GM12878 (cell line): ENCODE results near the gene PCID2. TPM values are rescaled to one million over a fixed set of nuclear protein-coding genes. Genes with fewer than 3 reads are reported as not detected.

Source experiments
- ATAC-seq: fragments of 200-7000 bp; cut with Tn5 transposase; 3 replicates; pipeline ENCODE4 v1.9.1; 2020; ENCODE audit warnings: mild to moderate bottlenecking, moderate library complexity
- BruUV-seq: library from RNA; stranded (reverse); fragments of 400-500 nt; replicated peaks from 2 replicates; lab custom pipeline; 2021; lab: Mats Ljungman, UMichigan
- CTCF ChIA-PET: fragments of 300-600 bp; sonication (Branson Sonifier 250); formaldehyde crosslinking; extraction: SDS; loops from one replicate; lab custom pipeline; 2021; ENCODE audit warnings: inconsistent platforms; lab: Yijun Ruan, JAX
- POLR2A ChIA-PET: fragments of 350-600 bp; formaldehyde crosslinking; extraction: SDS; loops from one replicate; lab custom pipeline; 2021; ENCODE audit warnings: inconsistent platforms; lab: Charles Lee
- RAD21 ChIA-PET: fragments of 300-600 bp; sonication (Branson Sonifier 250); formaldehyde crosslinking; loops from one replicate; lab custom pipeline; 2023; ENCODE audit warnings: antibody characterized with exemption; ENCODE audit not compliant: unreplicated experiment; lab: Charles Lee
- SMC1A ChIA-PET: fragments of 300-600 bp; sonication (Branson Sonifier 250); formaldehyde crosslinking; loops from one replicate; lab custom pipeline; 2023; ENCODE audit not compliant: unreplicated experiment, uncharacterized antibody; lab: Charles Lee
- DNase-seq: peaks from one replicate; pipeline ENCODE4 v3.0.0-alpha.2; 2011; ENCODE audit warnings: low read depth, low spot score
- FAIRE-seq: peaks from 3 replicates; lab custom pipeline; 2011; peaks lifted over from hg19 to GRCh38; lab: Jason Lieb, UNC
- H2AFZ ChIP-seq: 2 replicates; pipeline ENCODE4 v1.6.0; 2011; ENCODE audit warnings: low read depth, low read length, control low read depth; ENCODE audit not compliant: control insufficient read depth
- H3K27ac ChIP-seq: 2 replicates; pipeline ENCODE4 v1.5.1; 2011; ENCODE audit warnings: control low read depth; ENCODE audit not compliant: control insufficient read depth, insufficient read depth
- H3K27me3 ChIP-seq, 2 experiments: replicated peaks in 1 of 2; 2 replicates each; pipeline versions ENCODE4 v1.6.0 to v1.6.1; 2011; ENCODE audit warnings: low read length in 1 of 2; ENCODE audit not compliant: control insufficient read depth in 2 of 2, insufficient read depth in 2 of 2
- H3K36me3 ChIP-seq, 2 experiments: 2 replicates each; pipeline ENCODE4 v1.5.1; 2011; ENCODE audit warnings: low read length in 1 of 2; ENCODE audit not compliant: control insufficient read depth in 2 of 2, insufficient read depth in 2 of 2
- H3K4me1 ChIP-seq: 2 replicates; pipeline ENCODE4 v1.6.1; 2011; ENCODE audit warnings: mild to moderate bottlenecking, low read length, moderate library complexity, mixed read lengths; ENCODE audit not compliant: control insufficient read depth, insufficient read depth
- H3K4me2 ChIP-seq: 2 replicates; pipeline ENCODE4 v1.6.0; 2011; ENCODE audit warnings: control low read depth; ENCODE audit not compliant: control insufficient read depth, insufficient read depth
- H3K4me3 ChIP-seq: fragments of 200-600 bp; sonication (generic); 2 replicates; pipeline ENCODE4 v1.5.1; 2016
- H3K79me2 ChIP-seq: 2 replicates; pipeline ENCODE4 v1.6.0; 2011; ENCODE audit warnings: low read length; ENCODE audit not compliant: control insufficient read depth, insufficient read depth
- H3K9ac ChIP-seq: 2 replicates; pipeline ENCODE4 v1.8.0; 2011; ENCODE audit warnings: low read length, control low read depth, mixed read lengths; ENCODE audit not compliant: control insufficient read depth, insufficient read depth
- H3K9me3 ChIP-seq: replicated peaks from 3 replicates; pipeline ENCODE4 v1.5.1; 2011; ENCODE audit warnings: mild to moderate bottlenecking, low read length; ENCODE audit not compliant: control insufficient read depth, insufficient read depth
- H4K20me1 ChIP-seq: 2 replicates; pipeline ENCODE4 v1.6.0; 2011; ENCODE audit not compliant: control insufficient read depth, insufficient read depth
- BCL11A ChIP-seq: IDR thresholded peaks from 2 replicates; pipeline ENCODE4 v1.6.1; 2011; ENCODE audit warnings: low read depth, low read length
- BHLHE40 ChIP-seq, 2 experiments: fragments of 450-650 bp in 1 of 2; IDR thresholded peaks; 2 replicates each; pipeline ENCODE4 v1.6.1; 2011 to 2017; ENCODE audit warnings: low read depth in 2 of 2, borderline replicate concordance in 1 of 2, improper control_type of control experiment in 1 of 2, low read length in 1 of 2, mild to moderate bottlenecking in 1 of 2
- HDAC6 ChIP-seq: fragments of 200-600 bp; sonication (generic); IDR thresholded peaks from one replicate; pipeline ENCODE4 v1.8.0; 2017; ENCODE audit warnings: antibody characterized with exemption; ENCODE audit not compliant: unreplicated experiment
- MYC ChIP-seq: IDR thresholded peaks from 2 replicates; pipeline ENCODE4 v1.6.1; 2011; ENCODE audit warnings: mild to moderate bottlenecking, low read length, moderate library complexity, inconsistent platforms; ENCODE audit not compliant: insufficient read depth, insufficient replicate concordance, insufficient read length, severe bottlenecking
- RBBP5 ChIP-seq: fragments of 200-600 bp; sonication (generic); conservative IDR thresholded peaks from 2 replicates; pipeline ENCODE4 v1.6.1; 2016
- ZBTB40 ChIP-seq: fragments of 450-650 bp; IDR thresholded peaks from 2 replicates; pipeline ENCODE4 v1.6.1; 2016; ENCODE audit warnings: mild to moderate bottlenecking, moderate library complexity, borderline replicate concordance
- ZNF207 ChIP-seq: fragments of 450-650 bp; IDR thresholded peaks from 2 replicates; pipeline ENCODE4 v1.6.1; 2014; ENCODE audit warnings: antibody characterized with exemption, mild to moderate bottlenecking, borderline replicate concordance
- WGBS: methylation state at CpG from one replicate; pipeline ENCODE4 v1.1.6; 2016; ENCODE audit warnings: low lambda C conversion rate; ENCODE audit not compliant: insufficient replicate concordance, insufficient coverage; ENCODE audit errors: missing lambda C conversion rate; 5-methylcytosine and 5-hydroxymethylcytosine counted together
- in situ Hi-C: fragments of 300-500 bp; cut with MboI; formaldehyde crosslinking; loops from 9 replicates; pipeline ENCODE4 v1.14.3; 2018; ENCODE audit warnings: mixed read lengths
- intact Hi-C: fragments of 100-400 bp; cut with micrococcal nuclease; formaldehyde crosslinking; loops from one replicate; pipeline ENCODE4 v1.14.2; 2022; ENCODE audit not compliant: unreplicated experiment
- polyA plus RNA-seq, 11 experiments: library from polyadenylated mRNA; depleted of rRNA in 4 of 11; unstranded in 6 of 11; stranded (reverse) in 5 of 11; fragments of >200 nt; fragmentation: Nextera tagmentation in 4 of 11; fragmentation: Illumina TruSeq in 1 of 11; extraction: Ambion mirVana in 4 of 11; extraction: Trizol in 1 of 11; gene quantifications; 1 replicate in 1 of 11; 2 replicates in 10 of 11; pipeline versions ENCODE4 v1.2.1 to v1.2.3, GENCODE V29; 2011 to 2016; ENCODE audit warnings: inconsistent platforms in 2 of 11, missing spikeins in 2 of 11, low read depth in 1 of 11
- total RNA-seq, 4 experiments: library from RNA; depleted of rRNA in 3 of 4; stranded (reverse); fragments of >200 nt in 3 of 4; fragmentation: Illumina TruSeq in 1 of 4; extraction: Trizol in 1 of 4; gene quantifications; 2 replicates each; pipeline versions ENCODE4 v1.2.1 to v1.2.3, GENCODE V29; 2013 to 2021

The PCID2 gene
- total and polyA plus RNA-seq, 10 of the 15 experiments (the other 5 are each of a cell fraction or from before 2014, with no cell fraction given), result 37.0 to 98.1 (median 58.3) TPM

- WGBS, result under 1% methylated on average over 44 of the region's 44 CpGs
- Histone ChIP-seq H3K4me3 (peak overlapping the region; percentile 87), H3K4me2 (peak overlapping the region; percentile 81), H4K20me1 (peaks cover 3% of the 10 kb centered on the region; the same call in 1 of the 2 replicates), H3K4me1 (no peaks in the 10 kb centered on the region), H3K36me3 (no peaks in the 10 kb centered on the region; a peak in 1 of 4 replicates), H3K9ac (peak overlapping the region; percentile 91), H3K27ac (peak overlapping the region; percentile 95), H3K79me2 (peaks cover 71% of the 10 kb centered on the region), H2AFZ (peak overlapping the region; percentile 55)
- ATAC-seq, result peak; percentile 37
- no peak for FAIRE-seq
- SMC1A ChIA-PET, result interaction anchor here (1.4 kb wide), 1 partner anchor 90 kb away, joined by 3 read pairs; no protein-coding TSS in a partner anchor
- TF ChIP-seq BHLHE40 (IDR thresholded peaks at IDR 0.05; ENCODE audit: borderline replicate concordance in 1 of 2, low read depth in 2 of 2, low read length in 1 of 2) (peak; percentile 42 to 90; a peak in 2 of 4 replicates), HDAC6 (no peak), BCL11A (no peak), MYC (peak; percentile 27), ZNF207 (no peak)
- TF ChIP-seq, all 136 proteins: peak for 2
- in situ Hi-C loops (no loop called here), intact Hi-C loops (loop anchor here (1.0 to 10.0 kb wide), 4 partner anchors 56 to 374 kb away; partner anchors contain the start of genes LAMP1 and TFDP1)
- ChIA-PET CTCF (no interaction called here), RAD21 (no interaction called here), POLR2A (no interaction called here)
- no peak for DNase-seq
- no peaks in the 10 kb centered on the region for H3K9me3 ChIP-seq
- BruUV-seq, result no TSS peak
- no peaks in the 10 kb centered on the region for H3K27me3 ChIP-seq
Measured at GRCh38 chr13:113207890-113208420, 514 bp downstream of the PCID2 start.

GRCh38 chr13:113207460-113207859 is 1.0 kb downstream of the PCID2 start:
- Histone ChIP-seq H4K20me1 (no peaks in the 10 kb centered on the region), H3K79me2 (peaks cover 68% of the 10 kb centered on the region), H3K4me1 (no peaks in the 10 kb centered on the region), H3K27ac (peak overlapping the region; percentile 95), H3K4me2 (peak overlapping the region; percentile 81), H3K36me3 (no peaks in the 10 kb centered on the region; a peak in 1 of 4 replicates), H3K4me3 (peak overlapping the region; percentile 87), H2AFZ (no peak overlapping the region), H3K9ac (peak overlapping the region; percentile 91), H3K9me3 (no peaks in the 10 kb centered on the region), H3K27me3 (no peaks in the 10 kb centered on the region)
- DNase-seq (no peak), FAIRE-seq (no peak), ATAC-seq (no peak)
- WGBS, result 20% methylated on average over 3 of the region's 3 CpGs
- ChIA-PET RAD21 (no interaction called here), SMC1A (interaction anchor here (1.4 kb wide), 1 partner anchor 91 kb away, joined by 3 read pairs; no protein-coding TSS in a partner anchor), CTCF (interaction anchor here (1.0 kb wide), 1 partner anchor 17 kb away, joined by 3 read pairs; no protein-coding TSS in a partner anchor), POLR2A (no interaction called here)
- BruUV-seq, result no TSS peak
- in situ Hi-C loops (no loop called here), intact Hi-C loops (loop anchor here (5.0 to 10.0 kb wide), 3 partner anchors 55 to 375 kb away; partner anchors contain the start of gene TFDP1)
- no peak for TF ChIP-seq RBBP5
- peak; percentile 38; the same call in 1 of the 2 replicates for TF ChIP-seq ZBTB40
